Stimulated activated CD4-positive, alpha-beta T cell treated with anti-CD3 and anti-CD28 coated beads, Interleukin-4, amount 100 ng/mL, for 48 hours (primary cell): ENCODE measurements around the gene HELZ2.

Source experiments
- DNase-seq, 2 donors: peaks; one replicate each; pipeline ENCODE4 v3.0.0-alpha.2; 2020; ENCODE audit warnings: low read depth in 2 of 2

Gene HELZ2

DNA sequence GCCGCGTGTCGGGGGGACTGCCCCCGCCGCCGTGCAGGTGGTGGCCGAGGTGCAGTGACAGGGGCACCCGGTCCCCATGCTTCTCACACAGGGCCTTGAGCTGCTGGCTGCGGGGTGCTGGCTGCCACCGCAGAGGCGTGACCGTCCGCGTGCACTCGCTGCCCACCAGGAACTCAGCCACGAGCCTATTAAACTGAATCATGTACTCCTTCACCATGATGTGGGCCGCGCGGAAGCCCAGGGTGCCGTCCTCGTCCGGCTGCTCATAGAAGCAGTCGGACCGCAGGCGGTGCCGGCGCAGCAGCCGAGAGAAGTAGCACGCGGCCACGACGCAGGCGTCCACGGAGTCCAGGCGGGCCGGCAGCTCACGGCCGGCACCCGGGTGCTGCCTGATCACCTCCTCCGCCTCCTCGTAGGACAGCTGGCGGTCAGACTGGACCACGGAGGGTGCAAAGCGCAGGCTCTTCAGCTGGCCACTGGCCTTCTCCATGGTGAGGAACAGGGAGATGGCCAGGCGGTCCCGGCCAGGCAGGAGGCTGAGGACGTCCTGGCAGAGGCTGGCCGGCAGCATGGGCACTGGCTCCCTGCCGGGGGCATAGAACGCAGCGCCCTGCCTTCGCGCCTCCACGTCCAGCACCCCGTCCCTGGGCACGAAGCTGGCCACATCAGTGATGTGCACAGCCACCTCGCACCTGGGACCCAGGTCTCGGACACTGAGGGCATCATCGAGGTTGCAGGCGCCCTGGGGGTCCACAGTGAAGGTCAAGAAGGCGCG is 9.8 kb downstream of the HELZ2 start:
- no peak for DNase-seq

DNA sequence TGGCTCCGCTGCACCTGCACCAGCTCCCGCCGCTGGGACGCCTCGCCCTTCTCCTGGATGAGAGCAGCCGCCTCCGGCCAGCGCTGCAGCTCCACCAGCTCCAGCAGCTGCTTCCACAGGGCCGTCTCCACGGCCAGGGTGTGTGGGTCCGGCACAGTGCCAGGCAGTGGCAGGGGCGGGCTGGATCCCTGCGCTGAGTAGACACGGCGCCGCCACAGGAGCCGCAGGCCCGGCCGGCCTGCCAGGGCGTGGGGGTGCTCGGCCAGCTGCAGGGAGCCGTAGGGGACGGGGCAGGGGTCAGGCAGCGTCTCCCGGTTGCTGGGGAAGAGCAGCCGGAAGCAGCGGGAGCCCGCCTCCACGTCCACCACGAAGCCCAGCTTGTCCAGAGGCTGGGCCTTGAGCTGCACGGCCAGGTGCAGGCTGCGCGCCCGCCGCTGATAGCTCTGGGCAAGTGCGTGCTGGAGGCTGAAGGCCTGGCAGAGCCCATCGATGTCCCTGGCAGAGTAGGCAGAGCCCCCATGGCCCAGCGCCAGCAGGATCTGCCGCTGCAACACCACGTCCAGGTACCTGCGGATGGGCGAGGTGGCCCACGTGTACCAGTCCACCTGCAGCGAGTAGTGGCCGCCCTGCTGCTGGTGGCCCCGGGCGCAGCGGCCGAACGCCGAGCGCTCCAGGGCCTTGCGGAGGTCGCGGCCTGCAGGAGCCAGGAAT is 10.7 kb downstream of the HELZ2 start:
- no peak for DNase-seq

DNA sequence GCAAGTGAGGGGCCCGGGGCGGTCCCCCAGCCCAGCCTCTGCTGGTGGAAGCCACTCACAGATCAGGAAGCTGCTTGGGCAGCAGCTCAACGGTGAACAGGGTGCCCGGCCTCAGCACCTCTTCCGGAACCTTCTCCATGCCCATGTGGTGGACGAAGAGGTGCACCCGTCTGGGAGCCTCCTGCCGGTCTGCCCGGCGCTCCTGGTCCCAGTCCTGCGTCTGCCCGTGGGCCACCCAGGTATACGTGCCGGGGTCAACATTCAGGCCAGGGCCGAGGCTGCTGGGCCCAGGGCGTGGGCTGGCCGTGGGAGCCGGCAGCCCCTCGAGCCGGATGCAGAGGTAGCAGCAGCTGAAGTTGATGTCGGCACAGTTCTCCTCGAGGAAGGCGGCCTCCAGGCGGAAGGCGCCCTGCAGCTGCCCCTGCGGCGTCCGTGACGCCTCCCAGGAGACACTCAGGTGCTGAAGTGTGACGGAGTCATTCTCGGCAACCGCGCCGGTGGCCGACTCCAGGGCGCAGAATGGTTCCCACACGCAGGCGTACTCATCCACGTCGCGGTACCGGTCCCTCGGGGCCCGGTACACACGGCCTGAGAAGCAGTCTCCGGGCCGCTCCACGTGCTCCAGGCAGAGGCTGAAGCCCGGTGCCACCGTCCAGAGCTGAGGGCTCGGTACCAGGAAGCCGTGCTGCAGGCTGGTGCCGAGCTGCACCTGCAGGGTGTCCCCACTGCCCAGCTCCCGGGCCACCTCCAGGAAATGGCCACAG is 11.4 kb downstream of the HELZ2 start:
- DNase-seq, result no peak

DNA sequence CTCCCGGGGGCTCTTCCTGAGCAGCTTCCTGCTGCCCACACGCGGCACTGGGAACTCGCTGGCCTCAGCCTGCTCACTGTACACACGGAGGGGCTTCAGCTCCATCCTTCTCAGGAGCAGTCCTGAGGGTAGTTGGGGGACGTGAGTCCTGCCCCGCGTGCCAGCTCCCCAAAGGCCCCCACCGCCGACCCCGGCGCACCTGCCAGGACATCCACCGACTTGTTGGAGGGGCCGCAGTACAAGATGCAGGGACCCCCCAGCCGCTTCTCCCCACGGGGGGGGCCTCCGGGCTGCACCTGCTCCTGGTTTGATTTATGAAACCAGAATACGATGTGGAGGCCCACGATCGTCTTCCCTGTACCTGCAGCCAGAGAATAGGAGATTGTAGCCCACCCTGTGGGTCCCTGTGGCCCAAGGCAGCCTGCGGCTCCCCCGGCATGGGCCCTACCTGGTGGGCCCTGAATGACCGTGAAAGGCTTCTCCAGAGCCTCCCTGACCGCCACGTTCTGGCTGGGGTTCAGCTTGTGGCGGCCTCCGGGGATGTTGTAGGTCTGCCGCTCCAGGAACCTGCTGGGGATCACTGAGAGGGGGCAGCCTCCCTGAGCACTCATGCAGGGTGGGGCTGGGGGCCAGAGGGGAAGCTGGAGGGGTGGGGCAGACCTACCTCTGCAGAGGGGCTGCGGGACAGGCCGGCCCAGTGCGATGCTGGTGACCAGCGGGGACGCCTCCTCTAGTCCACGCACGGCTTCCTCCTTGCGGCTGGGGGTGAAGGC is 12.2 kb downstream of the HELZ2 start:
- no peak for DNase-seq

DNA sequence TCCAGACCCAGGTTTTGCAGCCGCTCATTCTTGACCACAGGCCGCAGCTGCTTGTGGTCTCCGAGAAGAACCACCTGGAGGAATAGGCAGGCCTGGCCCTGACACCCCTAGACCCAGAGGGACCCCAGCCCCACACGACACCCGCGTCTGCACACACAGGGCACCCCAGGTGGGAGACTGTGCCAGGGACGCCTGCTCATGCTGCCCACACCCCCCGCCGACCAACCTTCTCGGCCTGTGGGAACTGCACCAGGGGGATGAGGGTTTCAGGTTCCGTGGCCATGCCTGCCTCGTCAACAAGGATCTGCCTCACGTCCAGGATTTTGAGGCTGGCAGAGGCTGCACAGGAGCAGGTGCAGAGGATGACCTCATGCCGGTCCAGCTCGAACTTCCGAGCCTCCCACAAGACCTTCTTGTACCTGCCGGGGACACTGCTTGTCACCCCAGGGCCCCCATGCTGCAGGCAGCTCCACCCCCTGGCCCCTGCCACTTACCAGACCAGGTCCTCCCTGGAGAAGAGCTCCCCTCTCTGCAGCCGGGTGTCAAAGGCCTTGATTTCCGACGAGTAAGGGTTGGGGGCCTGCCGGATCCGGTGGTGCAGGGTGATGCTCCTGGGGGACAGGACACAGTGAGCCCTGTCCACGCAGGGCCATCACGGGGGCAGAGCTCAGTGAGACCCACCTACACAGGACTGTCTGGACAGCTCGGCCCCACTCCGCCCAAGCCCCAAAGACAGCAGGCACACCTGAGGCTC is 13.0 kb downstream of the HELZ2 start:
- DNase-seq, result no peak

DNA sequence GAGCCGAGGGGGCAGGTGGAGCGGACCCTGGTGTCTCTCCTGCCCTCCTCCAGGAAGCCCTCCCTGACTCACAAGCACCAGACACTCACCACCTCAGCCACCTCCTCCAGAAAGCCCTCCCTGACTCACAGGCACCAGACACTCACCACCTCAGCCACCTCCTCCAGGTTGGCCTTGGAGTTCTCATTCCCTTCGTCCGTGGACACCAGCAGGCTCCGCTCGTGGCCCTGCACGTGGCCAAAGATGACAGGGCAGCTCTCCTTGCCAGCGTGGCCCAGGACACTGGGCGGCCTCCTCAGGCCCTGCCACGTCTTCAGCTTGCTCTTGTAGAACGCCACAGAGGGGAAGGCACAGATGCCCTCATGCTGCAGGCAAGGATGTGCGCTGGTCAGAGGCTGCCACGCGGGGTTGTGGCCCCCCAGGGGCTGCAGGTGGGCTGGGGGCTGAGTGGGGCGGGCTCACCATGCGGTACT is 13.7 kb downstream of the HELZ2 start:
- no peak for DNase-seq

DNA sequence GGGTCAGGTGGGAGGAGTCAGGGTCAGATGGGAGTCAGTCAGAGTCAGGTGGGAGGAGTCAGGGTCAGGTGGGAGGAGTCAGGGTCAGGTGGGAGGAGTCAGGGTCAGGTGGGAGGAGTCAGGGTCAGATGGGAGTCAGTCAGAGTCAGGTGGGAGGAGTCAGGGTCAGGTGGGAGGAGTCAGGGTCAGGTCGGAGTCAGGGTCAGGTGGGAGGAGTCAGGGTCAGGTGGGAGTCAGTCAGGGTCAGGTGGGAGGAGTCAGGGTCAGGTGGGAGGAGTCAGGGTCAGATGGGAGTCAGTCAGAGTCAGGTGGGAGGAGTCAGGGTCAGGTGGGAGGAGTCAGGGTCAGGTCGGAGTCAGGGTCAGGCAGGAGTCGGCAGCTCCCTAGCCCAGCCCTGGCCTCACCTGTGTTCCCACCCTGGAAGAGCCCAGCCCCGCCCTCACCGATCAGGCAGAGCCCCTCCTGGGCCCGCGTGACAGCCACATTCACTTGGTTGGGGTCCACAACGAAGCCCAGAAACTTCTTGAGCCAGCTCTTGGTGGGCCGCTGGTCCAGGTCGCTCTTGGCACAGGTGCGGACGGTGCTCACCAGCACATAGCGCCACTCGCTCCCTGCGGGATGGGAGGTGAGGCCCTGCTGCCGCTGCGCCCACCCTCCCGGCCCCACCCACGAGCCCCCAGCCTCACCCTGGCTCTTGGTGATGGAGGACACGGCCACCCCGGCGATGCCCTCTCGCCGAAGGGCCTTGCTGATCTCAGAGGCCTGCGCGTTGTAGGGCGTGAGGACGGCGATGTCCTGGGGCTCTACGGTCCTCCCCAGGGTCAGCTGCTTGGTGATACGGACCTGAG is 14.3 kb downstream of the HELZ2 start:
- peak in 1 of 2 donors; percentile 51 for DNase-seq

DNA sequence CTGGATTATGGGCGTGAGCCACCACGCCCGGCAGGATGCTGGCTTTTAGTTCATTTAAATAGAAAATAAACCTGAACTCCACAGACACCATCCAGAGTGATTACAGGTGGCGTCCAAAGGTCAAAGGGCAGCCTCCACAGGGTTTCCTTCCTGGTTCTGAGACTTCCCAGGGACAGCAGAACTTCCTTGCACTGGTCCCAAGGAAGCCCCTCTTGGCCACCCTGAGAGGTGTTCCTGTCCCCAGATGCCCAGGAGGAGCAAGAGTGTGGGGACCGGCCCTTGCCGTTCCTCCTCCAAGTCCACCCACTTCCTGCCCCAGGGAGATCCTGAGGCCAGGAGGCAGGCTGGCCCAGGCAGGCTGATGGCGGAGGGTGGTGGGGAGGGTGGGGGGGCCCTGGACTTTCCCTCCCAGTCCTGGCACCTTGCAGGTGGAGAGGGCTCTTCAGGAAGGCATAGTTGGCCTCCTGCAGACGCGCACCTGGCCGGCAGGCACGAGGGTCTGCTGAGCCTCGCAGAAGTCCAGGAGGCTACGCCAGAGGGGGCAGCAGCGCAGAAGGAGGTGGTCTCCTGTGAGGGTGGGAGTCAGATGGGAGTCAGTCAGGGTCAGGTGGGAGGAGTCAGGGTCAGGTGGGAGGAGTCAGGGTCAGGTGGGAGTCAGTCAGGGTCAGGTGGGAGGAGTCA is 15.1 kb downstream of the HELZ2 start:
- DNase-seq, result no peak

DNA sequence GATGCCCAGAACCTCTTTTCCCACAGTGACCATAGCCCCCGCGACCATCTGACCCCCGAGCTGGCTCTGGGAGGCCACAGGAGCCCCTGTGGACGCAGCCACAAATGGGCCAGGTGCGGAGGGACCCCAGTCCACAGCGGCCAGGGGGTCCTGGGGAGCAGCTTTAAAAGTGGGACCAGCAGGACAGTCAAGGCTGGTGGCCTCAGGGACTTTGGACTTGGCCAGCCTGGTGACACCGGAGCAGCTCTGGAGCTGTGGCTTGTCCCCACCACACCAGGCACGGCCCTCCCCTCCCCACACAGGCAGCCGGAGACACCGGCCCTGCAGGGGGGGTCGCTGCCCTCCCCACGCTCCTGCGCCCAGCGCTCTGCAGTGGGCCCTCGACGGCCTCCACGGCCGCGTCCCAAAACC is 16.6 kb downstream of the HELZ2 start:
- no peak for DNase-seq

DNA sequence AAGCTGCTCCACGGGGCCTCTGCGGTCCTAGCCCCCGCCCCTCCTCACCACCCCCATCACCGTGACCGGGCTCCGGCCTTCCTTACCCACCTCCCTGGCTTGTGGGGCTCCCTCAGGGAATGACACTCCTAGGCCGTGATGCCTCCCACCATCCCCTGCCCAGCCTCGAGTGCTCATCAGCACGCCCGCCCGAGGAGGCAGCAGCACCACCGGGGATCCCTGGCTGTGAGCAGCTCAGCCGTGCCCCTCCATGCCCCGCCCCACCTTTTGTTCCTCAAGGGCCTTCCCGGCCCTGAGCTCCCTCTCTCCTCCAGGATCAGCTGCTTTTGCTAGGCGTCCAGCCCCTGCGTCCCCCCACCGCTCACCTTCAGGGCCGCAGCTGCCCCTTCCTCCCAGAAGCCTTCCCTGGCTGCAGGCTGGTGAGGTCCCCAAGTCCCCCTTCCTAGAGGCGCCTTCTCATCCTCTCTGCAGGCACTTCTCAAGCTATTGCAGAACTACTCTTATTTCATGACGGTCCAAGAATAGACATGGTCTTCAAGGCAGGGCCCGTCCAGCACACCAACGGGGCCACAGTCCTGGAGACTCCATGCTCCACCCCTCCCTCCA is 17.1 kb downstream of the HELZ2 start:
- no peak for DNase-seq

DNA sequence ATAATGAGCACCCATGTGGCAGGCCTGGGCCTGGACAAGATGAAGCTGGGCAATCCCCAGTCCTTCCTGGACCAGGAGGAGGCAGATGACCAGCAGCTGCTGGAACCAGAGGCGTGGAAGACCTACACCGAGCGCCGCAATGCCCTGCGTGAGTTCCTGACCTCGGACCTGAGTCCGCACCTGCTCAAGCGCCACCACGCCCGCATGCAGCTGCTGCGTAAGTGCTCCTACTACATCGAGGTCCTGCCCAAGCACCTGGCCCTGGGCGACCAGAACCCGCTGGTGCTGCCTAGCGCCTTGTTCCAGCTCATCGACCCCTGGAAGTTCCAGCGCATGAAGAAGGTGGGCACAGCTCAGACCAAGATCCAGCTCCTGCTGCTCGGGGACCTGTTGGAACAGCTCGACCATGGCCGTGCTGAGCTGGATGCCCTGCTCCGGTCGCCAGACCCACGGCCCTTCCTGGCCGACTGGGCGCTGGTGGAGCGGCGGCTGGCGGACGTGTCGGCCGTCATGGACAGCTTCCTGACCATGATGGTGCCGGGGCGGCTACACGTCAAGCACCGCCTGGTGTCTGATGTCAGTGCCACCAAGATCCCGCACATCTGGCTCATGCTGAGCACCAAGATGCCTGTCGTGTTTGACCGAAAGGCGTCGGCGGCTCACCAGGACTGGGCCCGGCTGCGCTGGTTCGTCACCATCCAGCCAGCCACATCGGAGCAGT is 18.2 kb downstream of the HELZ2 start:
- no peak for DNase-seq

DNA sequence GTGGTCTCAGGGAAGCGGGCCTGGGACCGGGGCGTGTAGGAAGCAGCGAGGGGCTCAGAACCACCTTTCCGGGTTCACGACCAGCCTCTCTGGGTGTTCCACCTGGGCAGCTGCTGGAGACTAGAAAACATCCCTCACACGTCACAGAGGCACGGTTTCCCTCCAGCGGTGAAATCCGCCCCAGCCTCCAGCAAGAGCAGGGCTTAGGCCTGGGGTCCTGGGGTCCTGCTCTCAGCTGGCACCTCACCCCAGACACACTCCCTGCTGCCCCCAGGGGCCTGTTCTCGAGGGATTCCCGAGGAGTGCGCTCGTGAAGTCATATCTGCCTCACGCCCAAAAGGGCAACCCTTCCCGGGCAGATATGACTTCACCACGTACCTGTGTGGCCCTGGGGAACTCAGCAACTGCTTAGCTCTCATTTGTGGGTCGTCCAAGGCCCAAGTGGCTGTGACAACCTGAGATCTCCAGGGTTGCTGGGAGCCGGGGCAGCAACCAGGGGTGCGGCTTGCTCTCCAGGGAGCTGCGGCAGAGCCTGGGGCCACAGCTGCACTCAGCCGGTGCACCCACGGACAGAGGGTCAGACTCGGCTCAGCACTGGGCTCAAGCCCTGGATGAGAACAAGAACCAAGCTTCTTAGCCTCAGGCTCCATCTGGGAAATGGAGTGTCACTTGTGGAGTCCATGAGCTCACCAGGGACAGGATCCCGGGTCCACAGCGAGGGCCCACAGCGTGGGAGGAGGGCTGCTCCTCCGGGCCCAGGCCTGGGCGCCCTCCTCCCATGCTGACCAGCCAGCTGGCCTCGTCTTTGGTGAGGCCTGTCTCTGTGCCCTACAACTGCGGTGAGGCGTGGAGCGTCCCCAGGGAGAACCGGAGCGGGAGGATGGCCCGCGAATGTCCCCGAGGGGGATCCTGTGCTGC is 19.4 kb downstream of the HELZ2 start:
- DNase-seq, result no peak

DNA sequence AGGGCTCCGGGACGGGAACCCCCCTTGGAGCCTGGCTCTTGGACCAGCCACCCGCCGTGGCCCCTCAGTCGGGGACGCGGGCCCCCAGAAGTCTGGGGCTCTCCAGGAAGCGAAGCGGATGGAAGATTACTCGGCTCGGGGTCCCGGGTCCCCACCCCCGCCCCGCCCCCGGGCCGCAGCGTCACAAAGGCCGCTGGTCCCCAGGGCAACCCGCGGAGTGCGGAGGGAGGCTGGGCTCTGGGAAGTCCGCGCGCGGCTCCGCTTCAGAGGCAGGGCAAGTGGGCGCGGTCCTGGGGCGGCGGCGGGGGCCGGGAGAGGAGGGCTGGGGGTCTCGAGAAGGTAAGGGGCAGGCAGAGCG is 20.1 kb downstream of the HELZ2 start, which contains the start of gene FNDC11:
TSS of gene FNDC11 (plus strand) at position 227 of the 358 bp plus-strand sequence. CDS start 1,505 bp downstream, outside the sequence.
- no peak for DNase-seq

DNA sequence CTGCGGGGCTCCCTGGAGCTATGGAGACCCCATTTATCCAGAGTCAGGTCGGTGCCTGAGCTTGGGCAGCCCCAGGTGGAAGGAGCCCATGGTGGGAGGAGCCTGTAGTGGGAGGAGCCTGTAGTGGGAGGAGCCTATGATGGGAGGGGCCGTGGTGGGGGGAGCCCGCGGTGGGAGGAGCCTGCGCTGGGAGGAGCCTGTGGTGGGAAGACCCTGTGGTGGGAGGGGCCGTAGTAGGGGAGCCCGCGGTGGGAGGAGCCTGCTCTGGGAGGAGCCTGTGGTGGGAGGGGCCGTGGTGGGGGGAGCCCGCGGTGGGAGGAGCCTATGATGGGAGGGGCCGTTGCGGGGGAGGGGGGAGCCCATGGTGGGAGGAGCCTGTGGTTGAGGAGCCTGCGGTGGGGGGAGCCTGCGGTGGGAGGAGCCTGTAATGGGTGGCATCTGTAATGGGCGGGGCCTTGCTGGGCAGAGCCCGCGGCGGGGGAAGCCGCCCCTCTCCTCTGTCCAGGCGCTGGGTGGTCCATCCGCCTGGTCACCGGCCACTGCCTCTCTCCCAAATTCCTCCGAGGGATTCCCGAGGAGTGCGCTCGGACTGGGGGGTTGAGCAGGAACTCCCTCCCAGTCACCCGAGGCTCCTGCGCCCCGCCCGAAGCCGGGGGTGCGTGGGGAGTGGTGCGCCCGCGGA is 20.6 kb downstream of the HELZ2 start:
- DNase-seq, result peak; percentile 82 to 94

DNA sequence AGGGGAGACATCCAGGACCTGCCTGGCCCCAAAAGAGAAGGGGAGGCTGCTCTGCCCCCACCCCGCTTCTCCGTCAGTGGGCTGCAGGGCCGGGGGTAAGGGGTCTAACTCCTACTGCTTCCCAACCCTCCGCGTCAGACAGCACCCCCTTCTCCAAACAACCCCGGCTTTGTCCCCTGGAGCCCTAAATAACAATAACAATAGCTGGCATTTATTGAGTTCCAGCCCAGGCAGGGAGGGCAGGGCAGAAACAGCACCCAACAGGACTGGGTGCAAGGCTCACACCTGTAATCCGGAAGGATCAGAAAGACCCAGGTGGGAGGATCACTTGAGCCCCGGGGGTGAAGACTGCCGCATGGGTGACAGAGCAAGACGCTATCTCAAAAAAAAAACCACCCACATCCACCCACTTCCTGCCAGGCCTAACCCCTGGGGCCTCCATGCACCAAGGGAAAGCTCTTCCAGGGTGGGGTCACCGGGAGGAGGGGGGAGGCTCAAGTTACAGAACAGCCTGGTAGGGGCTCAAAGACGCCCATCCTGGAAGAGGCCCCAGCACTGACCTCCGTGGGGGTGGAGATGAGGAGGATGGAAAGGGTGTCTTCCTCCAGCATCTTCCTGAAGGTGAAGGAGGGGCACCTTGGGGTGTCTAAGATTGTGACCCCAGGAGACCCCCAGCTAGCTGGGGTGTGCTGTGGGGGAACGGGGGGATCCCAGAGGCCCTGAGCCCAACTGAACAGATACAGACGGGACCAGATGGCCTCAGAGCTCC is 21.4 kb downstream of the HELZ2 start:
- no peak for DNase-seq

DNA sequence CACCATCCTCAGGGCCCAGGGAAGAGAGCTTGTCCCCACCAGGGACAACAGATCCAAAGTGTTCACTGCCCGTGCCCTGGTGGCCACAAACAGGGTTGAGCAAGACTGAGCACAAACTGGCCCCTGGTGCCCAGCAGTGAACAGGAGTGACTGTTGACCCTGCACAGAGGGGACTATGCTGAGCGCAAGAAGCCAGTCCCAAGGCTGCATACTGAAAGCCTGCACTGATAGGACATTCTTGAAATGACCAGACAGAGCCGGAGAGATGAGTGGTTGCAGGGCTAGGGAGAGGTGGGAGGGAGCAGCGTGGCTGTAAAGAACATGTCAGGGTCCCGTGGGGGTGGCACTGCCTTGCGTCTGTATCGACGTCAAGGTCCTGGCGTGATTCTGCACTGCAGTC is 23.0 kb downstream of the HELZ2 start:
- DNase-seq, result no peak
